Activated CD4-positive, alpha-beta memory T cell treated with anti-CD3 and anti-CD28 coated beads, Interleukin-2, amount 10 ng/mL, durations not matched to agents 7 days and 5 days (primary cell): ENCODE measurements around the gene CLEC17A. TPM values are rescaled to one million over a fixed set of nuclear protein-coding genes. Genes with fewer than 3 reads are reported as not detected.
A peak's percentile ranks its signal among the peaks of the same experiment; 100 is the strongest.
"Not testable (repeated sequence)": the region's sequence is repeated elsewhere in the genome, so short reads cannot be mapped to it uniquely, and the experiment has no call there.

ENCODE experiments used
- CTCF ChIA-PET: fragments of 350-600 bp; sonication (Branson Sonifier 250); formaldehyde crosslinking; loops from one replicate; lab custom pipeline; 2021; ENCODE audit warnings: antibody characterized with exemption, inconsistent platforms; lab: Charles Lee
- POLR2A ChIA-PET: fragments of 350-600 bp; sonication (Branson Sonifier 250); formaldehyde crosslinking; loops from one replicate; lab custom pipeline; 2021; ENCODE audit warnings: antibody characterized with exemption; lab: Charles Lee
- DNase-seq: peaks from one replicate; pipeline ENCODE4 v3.0.0-alpha.2; 2020
- H3K27ac Mint-ChIP-seq: one replicate; pipeline ENCODE4 v1.8.0; 2021; ENCODE audit warnings: mild to moderate bottlenecking, mixed read lengths
- H3K27me3 Mint-ChIP-seq: one replicate; pipeline ENCODE4 v1.8.0; 2021; ENCODE audit warnings: mixed read lengths
- H3K36me3 Mint-ChIP-seq: one replicate; pipeline ENCODE4 v1.8.0; 2021; ENCODE audit warnings: low read depth, mixed read lengths
- H3K4me1 Mint-ChIP-seq: one replicate; pipeline ENCODE4 v1.8.0; 2021; ENCODE audit warnings: mixed read lengths
- H3K4me3 Mint-ChIP-seq: one replicate; pipeline ENCODE4 v1.8.0; 2021; ENCODE audit warnings: mild to moderate bottlenecking, mixed read lengths
- H3K9me3 Mint-ChIP-seq: one replicate; pipeline ENCODE4 v1.8.0; 2021; ENCODE audit warnings: mixed read lengths
- total RNA-seq, 2 experiments: library from RNA; stranded (reverse); gene quantifications; one replicate each; pipeline ENCODE4 v1.2.3, GENCODE V29; 2021

The CLEC17A gene
- total RNA-seq, 2 experiments from 2014 or later, result not detected

DNA sequence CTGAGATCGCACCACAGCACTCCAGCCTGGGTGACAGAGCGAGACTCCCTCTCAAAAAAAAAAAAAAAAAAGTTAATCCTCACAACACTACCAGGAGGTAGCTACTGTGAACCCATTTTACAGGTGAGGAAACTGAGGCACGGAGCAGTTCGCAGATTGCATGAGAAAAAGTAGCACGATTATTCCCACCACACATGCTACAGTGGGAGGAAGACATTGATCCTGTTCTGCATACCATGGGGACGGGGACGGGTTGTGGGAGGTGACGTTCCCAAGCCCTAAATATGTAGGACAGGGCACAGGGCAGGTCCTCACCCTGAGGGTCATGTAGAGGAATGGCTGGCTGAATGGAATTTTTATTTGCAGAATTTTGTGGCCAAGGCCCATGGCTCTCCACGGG is 23.7 kb downstream of the CLEC17A start:
- no peak overlapping the region for H3K4me3 Mint-ChIP-seq
- H3K36me3 Mint-ChIP-seq, result no peaks in the 10 kb centered on the region
- POLR2A ChIA-PET, result no interaction called here
- no peak for DNase-seq
- peaks cover 3% of the 10 kb centered on the region for H3K4me1 Mint-ChIP-seq
- no peaks in the 10 kb centered on the region for H3K9me3 Mint-ChIP-seq
- CTCF ChIA-PET, result no interaction called here
- H3K27ac Mint-ChIP-seq, result no peak overlapping the region
- no peaks in the 10 kb centered on the region for H3K27me3 Mint-ChIP-seq

DNA sequence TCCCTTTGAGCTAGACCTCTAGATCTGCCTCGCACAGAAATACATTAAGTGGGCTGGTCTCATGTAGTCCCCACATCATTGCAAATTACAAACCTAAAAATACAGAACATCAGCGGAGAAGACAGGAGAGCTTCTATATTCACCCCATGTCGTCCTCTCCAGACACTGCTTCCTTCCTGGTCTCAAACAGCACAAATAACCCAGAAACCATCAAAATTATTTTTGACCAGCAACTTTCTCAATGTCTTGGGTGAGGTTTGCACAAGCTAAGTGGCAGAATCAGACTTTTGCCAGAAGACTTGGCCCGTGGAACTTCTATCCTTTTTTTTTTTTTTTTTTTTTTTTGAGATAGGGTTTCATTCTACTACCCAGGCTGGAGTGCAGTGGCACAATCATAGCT is 28.2 kb downstream of the CLEC17A start:
- DNase-seq, result no peak
- H3K27ac Mint-ChIP-seq, result no peak overlapping the region
- H3K27me3 Mint-ChIP-seq, result no peaks in the 10 kb centered on the region
- no peaks in the 10 kb centered on the region for H3K4me1 Mint-ChIP-seq
- ChIA-PET POLR2A (no interaction called here), CTCF (interaction anchor here (0.7 kb wide), 1 partner anchor 364 kb away, joined by 7 read pairs; no protein-coding TSS in a partner anchor)
- H3K4me3 Mint-ChIP-seq, result no peak overlapping the region
- no peaks in the 10 kb centered on the region for H3K9me3 Mint-ChIP-seq
- no peaks in the 10 kb centered on the region for H3K36me3 Mint-ChIP-seq

DNA sequence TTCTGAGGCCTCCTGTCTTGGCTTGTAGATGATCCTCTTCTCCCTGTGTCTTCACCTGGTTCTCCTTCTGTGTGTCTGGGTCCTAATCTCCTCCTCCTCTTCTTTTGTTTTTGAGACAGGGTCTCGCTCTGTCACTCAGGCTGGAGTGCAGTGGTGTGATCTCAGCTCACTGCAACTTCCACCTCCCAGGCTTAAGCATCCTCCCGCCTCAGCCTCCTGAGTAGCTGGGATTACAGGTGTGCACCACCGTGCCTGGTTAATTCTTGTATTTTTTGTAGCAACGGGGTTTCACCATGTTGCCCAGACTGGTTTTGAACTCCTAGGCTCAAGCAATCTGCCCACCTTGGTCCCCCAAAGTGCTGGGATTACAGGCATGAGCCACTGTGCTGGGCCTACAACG is 29.4 kb downstream of the CLEC17A start:
- H3K4me3 Mint-ChIP-seq, H3K36me3 Mint-ChIP-seq, H3K27me3 Mint-ChIP-seq, H3K4me1 Mint-ChIP-seq, POLR2A ChIA-PET, CTCF ChIA-PET, H3K27ac Mint-ChIP-seq, H3K9me3 Mint-ChIP-seq, DNase-seq: not testable (repeated sequence)

DNA sequence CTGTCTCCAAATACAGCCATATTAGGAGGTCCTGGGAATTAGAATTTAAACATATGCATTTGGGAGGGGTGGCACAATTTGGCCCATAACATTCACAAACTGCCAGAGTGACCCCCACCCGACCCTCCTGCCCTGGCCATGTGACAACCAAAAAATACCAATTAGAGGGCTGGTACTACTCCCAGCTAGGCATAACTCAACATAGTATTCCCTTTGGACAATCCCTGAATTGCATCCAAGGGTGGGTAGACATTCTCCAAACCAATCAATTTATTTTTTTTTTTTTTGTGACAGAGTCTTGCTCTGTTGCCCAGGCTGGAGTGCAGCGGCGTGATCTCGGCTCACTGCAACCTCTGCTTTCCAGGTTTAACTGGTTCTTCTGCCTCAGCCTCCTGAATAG is 29.8 kb downstream of the CLEC17A start:
- ChIA-PET CTCF (interaction anchor here (1.0 kb wide), 1 partner anchor 74 kb away, joined by 4 read pairs; no protein-coding TSS in a partner anchor), POLR2A (no interaction called here)
- Mint-ChIP-seq H3K27ac (no peak overlapping the region), H3K36me3 (no peaks in the 10 kb centered on the region), H3K4me1 (no peaks in the 10 kb centered on the region), H3K4me3 (no peak overlapping the region), H3K27me3 (no peaks in the 10 kb centered on the region), H3K9me3 (peaks cover 4% of the 10 kb centered on the region)
- no peak for DNase-seq

DNA sequence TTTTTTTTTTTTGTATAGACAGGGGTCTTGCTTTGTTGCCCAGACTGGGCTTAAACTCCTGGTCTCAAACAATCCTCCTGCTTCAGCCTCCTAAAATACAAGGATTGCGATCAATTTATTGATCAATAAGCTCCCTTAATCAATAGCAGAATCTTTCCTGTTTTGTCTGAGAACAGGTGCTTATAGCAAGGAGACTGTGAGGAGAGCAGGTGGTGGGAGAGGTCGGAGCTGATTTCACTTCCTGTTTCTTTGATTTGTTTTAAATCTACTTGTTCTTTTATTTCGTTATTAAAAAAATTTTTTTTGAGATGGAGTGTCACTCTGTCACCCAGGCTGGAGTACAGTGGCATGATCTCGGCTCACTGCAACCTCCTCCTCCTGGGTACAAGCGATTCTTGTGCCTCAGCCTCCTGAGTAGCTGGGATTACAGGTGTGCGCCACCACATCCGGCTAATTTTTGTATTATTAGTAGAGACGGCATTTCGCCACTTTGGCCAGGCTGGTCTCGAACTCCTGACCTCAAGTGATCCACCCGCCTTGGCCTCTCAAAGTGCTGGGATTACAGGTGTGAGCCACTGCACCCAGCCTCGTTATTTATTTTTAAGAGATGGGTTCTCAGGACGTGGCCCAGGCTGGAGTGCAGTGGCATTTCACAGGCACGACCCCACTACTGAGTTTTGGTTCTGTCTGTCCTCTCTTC is 30.7 kb downstream of the CLEC17A start:
- H3K36me3 Mint-ChIP-seq, H3K9me3 Mint-ChIP-seq, H3K4me1 Mint-ChIP-seq, H3K27me3 Mint-ChIP-seq, DNase-seq, H3K27ac Mint-ChIP-seq, POLR2A ChIA-PET, H3K4me3 Mint-ChIP-seq: not testable (repeated sequence)
- CTCF ChIA-PET, result interaction anchor here (1.0 kb wide), 1 partner anchor 73 kb away, joined by 4 read pairs; no protein-coding TSS in a partner anchor

DNA sequence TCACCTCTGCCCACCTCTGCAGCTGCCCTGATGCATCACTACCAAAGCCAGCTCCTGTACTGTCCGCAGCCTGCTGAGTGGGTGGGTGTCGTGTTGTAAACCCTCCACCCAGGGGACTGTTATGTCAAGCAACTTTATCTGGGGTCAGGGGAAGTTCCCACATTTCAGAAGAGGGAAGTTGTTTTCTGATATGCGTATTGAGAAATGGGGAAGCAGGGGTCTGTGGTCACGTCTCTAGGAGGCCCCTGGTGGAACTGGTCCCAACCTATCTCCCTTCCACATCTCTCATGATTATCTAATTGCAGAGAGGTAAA is 31.2 kb downstream of the CLEC17A start:
- H3K36me3 Mint-ChIP-seq, result no peaks in the 10 kb centered on the region
- ChIA-PET CTCF (no interaction called here), POLR2A (no interaction called here)
- no peak overlapping the region for H3K4me3 Mint-ChIP-seq
- H3K4me1 Mint-ChIP-seq, result no peaks in the 10 kb centered on the region
- DNase-seq, result no peak
- H3K9me3 Mint-ChIP-seq, result peaks cover 7% of the 10 kb centered on the region
- H3K27me3 Mint-ChIP-seq, result no peaks in the 10 kb centered on the region
- H3K27ac Mint-ChIP-seq, result no peak overlapping the region

DNA sequence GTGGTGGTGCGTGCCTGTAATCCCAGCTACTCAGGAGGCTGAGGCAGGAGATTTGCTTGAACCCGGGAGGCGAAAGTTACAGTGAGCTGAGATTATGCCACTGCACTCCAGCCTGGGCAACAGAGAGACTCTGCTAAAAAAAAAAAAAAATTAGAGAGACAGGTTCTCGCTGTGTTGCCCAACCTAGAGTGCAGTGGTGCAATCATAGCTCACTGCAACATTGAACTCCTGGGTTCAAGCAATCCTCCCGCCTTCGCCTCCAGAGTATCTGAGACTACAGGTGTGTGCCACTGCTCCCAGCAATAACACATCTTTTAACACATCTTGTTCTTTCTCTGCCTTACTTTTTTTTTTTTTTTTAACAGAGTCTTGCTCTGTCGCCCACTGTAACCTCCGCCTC is 32.7 kb downstream of the CLEC17A start:
- ChIA-PET POLR2A (no interaction called here), CTCF (no interaction called here)

DNA sequence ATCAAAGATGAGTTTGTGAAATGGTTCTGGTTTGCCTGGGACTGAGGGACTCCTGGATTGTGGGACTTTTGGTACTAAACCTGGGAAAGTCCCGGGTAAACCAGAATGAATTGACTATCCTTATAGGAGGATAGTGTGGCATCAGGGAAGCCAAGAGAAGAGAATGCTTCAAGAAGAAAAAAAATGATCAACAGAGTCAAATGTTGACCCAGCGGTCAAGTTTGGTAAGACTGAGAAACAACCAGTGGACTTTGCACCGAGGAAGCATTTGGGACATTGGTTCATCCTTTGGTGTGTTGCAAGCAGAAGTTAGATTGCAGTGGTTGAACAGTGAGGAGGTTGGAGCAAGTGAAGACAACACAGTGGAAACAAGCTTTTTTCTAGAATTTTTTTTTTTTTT is 33.5 kb downstream of the CLEC17A start:
- H3K4me3 Mint-ChIP-seq, result no peak overlapping the region
- CTCF ChIA-PET, result no interaction called here
- no peak overlapping the region for H3K27ac Mint-ChIP-seq
- peaks cover 17% of the 10 kb centered on the region for H3K9me3 Mint-ChIP-seq
- H3K36me3 Mint-ChIP-seq, result no peaks in the 10 kb centered on the region
- no peak for DNase-seq
- no peaks in the 10 kb centered on the region for H3K4me1 Mint-ChIP-seq
- POLR2A ChIA-PET, result no interaction called here
- no peaks in the 10 kb centered on the region for H3K27me3 Mint-ChIP-seq

More for the DNA sequence above, 32.7 kb downstream of the CLEC17A start:
- Mint-ChIP-seq H3K27ac (no peak overlapping the region), H3K9me3 (peaks cover 17% of the 10 kb centered on the region), H3K36me3 (no peaks in the 10 kb centered on the region), H3K4me1 (no peaks in the 10 kb centered on the region), H3K27me3 (no peaks in the 10 kb centered on the region), H3K4me3 (no peak overlapping the region)
- DNase-seq, result no peak

DNA sequence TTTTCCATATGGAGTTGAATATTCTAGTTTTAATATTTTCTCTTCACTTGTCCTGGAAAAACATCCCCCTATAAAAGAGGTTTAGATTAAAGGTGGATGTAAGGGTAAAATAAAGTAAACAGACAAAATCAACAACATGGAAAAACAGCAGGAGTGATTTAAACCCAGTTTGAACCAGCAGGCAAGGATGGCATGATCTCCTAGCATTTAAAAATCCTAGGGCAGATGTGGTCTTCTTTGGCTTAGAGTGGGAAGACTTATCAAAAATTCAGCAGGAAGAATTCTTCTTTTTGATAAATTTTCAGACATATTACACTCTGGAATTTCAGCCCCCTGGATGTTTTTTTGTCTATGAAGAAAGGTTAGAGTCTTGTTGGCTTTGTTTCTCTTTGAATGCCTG is 36.5 kb downstream of the CLEC17A start:
- Mint-ChIP-seq H3K4me3 (no peak overlapping the region), H3K27me3 (no peaks in the 10 kb centered on the region), H3K9me3 (peaks cover 20% of the 10 kb centered on the region), H3K4me1 (no peaks in the 10 kb centered on the region), H3K27ac (no peak overlapping the region), H3K36me3 (no peaks in the 10 kb centered on the region)
- POLR2A ChIA-PET, result no interaction called here
- DNase-seq, result no peak
- CTCF ChIA-PET, result no interaction called here

DNA sequence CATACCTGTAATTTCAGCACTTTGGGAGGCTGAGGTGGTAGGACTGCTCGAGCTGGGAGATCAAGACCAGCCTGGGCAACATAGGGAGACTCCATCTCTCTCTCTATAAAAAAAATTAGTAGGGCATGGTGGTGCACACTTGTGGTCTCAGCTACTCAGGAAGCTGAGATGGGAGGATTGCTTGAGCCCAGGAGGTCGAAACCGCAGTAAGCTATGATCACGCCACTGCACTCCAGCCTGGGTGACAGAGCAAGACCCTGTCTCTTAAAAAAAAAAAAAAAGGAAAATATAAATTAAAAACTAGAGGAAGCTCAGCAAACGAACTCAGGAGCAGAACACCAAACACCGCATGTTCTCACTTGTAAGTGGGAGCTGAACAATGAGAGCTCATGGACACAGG is 41.6 kb downstream of the CLEC17A start:
- POLR2A ChIA-PET, H3K4me1 Mint-ChIP-seq, H3K27ac Mint-ChIP-seq, H3K4me3 Mint-ChIP-seq, H3K36me3 Mint-ChIP-seq, CTCF ChIA-PET, DNase-seq, H3K27me3 Mint-ChIP-seq: not testable (repeated sequence)
- peaks cover 12% of the 10 kb centered on the region for H3K9me3 Mint-ChIP-seq

DNA sequence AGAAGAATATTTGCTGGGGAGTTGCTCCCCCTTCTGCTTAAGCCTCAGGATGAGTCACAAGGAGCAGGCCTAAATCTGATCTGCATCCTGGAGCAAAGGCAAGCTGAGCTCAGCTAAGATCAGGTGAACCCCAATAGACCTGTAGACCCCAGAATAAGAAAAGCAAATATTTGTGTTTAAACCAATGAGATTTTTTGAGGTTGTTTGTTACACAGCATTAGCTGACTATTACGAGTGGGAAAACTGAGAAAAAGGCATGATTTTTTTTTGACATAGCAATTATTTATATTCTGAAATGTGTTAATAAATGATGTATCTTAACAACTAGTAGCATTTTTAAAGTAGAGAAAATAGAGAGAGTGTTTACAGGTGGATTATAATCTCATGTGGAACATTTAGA is 46.7 kb downstream of the CLEC17A start:
- POLR2A ChIA-PET, result no interaction called here

DNA sequence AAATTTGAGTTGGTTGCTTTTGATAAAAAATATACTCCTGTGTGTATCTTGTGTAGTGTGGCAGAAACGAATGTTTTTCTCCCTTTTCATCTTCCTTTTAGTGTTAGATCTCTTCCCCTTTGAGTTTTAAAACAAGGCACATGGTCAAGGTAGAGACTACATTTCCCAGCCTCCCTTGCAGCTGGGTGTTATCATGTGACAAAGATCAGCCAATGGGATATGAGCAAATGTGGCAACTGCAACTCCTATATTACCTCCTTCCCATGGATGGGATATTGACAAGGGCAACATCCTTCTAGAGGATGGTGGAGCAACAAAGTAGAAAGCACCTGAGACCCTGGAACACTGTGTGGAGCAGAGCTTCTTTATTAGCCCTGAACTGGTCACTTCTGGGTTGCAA is 49.4 kb downstream of the CLEC17A start:
- peak; percentile 18 for DNase-seq
- H3K27ac Mint-ChIP-seq, result no peak overlapping the region
- H3K36me3 Mint-ChIP-seq, result no peaks in the 10 kb centered on the region
- H3K4me1 Mint-ChIP-seq, result no peaks in the 10 kb centered on the region
- no peak overlapping the region for H3K4me3 Mint-ChIP-seq
- POLR2A ChIA-PET, result no interaction called here
- H3K9me3 Mint-ChIP-seq, result peaks cover 6% of the 10 kb centered on the region
- CTCF ChIA-PET, result interaction anchor here (1.0 kb wide), 1 partner anchor 58 kb away, joined by 3 read pairs; no protein-coding TSS in a partner anchor
- H3K27me3 Mint-ChIP-seq, result no peaks in the 10 kb centered on the region

More for the DNA sequence above, 46.7 kb downstream of the CLEC17A start:
- no peak overlapping the region for H3K4me3 Mint-ChIP-seq
- no peaks in the 10 kb centered on the region for H3K27me3 Mint-ChIP-seq
- H3K9me3 Mint-ChIP-seq, result peaks cover 4% of the 10 kb centered on the region
- DNase-seq, result no peak
- H3K27ac Mint-ChIP-seq, result no peak overlapping the region
- no peaks in the 10 kb centered on the region for H3K4me1 Mint-ChIP-seq
- CTCF ChIA-PET, result no interaction called here
- H3K36me3 Mint-ChIP-seq, result no peaks in the 10 kb centered on the region

DNA sequence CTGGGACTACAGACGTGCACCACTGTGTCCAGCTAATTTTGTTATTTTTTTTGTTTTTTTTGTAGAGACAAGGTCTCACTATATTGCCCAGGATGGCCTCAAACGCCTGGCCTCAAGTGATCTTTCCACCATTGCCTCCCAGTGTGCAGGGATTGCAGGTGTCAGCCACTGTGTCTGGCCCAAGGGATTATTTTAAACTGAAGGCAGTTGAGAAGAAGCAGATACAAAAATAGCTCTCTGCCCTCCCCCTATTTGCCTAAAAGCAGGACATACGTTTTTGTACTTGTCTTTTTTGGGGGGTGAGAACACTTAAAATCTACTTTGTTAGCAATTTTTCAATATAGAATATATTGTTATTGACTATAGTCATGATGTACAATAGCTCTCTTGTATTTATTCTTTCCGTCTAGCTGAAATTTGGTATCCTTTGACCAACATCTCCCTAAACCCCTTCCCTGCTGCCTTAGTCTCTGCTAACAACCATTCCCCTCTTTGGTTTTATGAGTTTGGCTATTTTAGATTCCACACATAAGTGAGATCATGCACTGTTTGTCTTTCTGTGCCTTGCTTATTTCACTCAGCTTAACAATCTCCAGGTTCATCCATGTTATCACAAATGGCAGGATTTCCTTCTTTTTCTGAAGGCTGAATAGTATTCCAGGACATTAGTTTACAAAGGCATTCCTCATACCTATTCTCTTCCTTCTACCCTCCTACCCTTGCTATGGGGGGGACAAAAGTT is 56.8 kb downstream of the CLEC17A start:
- Mint-ChIP-seq H3K36me3 (no peaks in the 10 kb centered on the region), H3K9me3 (peaks cover 10% of the 10 kb centered on the region), H3K27ac (no peak overlapping the region), H3K4me3 (no peak overlapping the region), H3K4me1 (no peaks in the 10 kb centered on the region), H3K27me3 (peaks cover 2% of the 10 kb centered on the region)
- CTCF ChIA-PET, result no interaction called here
- POLR2A ChIA-PET, result no interaction called here
- no peak for DNase-seq

DNA sequence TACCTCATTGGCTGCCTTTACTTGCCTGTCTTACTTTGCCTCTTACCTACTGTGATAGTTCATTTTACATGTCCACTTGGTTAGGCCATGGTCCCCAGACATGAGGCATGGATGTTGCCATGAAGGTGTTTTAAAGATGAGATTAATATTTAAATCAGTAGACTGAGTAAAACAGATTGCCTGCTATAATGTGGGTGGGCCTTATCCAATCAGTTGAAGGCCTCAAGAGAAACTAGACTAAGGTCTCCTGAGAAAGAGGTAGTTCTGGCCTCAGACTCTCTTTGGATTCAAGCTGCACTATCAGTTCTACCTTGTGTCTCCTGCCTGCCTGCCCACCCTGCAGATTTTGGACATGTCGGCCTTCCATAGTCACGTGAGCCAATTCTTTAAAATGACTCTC is 65.6 kb downstream of the CLEC17A start:
- H3K9me3 Mint-ChIP-seq, result no peaks in the 10 kb centered on the region
- no peaks in the 10 kb centered on the region for H3K36me3 Mint-ChIP-seq
- no peak for DNase-seq
- CTCF ChIA-PET, result no interaction called here
- POLR2A ChIA-PET, result no interaction called here
- peaks cover 2% of the 10 kb centered on the region for H3K27me3 Mint-ChIP-seq
- no peak overlapping the region for H3K4me3 Mint-ChIP-seq
- H3K27ac Mint-ChIP-seq, result no peak overlapping the region
- no peaks in the 10 kb centered on the region for H3K4me1 Mint-ChIP-seq
